ENCODE measurements around the gene HAUS8. TPM values are rescaled to one million over a fixed set of nuclear protein-coding genes. Genes with fewer than 3 reads are reported as not detected.

Gene HAUS8
- total and polyA plus RNA-seq, 9 of the 15 experiments (the other 6 are each of a cell fraction or from before 2014, with no cell fraction given): 20.5 to 53.2 (median 36.0) TPM

DNA sequence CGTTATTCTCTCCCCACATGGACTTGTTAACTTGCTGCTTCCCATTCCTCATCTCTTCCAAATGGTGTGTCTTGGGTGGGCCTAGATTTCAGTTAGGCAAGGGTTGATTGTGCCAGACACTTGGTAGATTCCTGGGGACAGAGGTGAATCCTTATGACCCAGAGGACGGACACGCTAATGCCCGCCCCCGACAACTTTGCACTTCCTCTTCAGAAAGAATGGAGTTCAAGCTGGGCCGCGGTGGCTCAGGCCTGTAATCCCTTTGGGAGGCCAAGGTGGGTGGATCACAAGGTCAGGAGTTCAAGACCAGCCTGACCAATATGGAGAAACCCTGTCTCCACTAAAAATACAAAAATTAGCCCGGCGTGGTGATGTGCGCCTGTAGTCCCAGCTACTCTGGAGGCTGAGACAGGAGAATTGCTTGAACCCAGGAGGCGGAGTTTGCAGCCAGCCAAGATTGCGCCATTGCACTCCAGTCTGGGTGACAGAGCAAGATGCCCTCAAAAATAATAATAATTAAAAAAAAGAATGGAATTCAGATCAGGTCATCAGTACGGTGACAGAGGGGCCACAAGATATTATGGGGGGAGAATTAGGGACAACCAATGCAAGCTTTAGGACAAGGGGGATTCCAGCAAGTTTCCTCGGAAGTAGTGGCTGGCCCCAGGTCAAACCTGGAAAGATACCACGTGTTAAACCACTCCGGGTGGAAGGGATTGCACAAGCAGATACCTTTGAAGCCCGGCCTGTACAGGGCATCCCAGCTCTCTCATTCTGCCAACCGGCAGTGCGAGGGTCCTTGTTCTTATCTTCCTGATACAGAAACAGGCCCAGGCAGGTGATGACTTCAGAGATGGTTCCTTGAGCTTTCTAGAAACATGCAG, 3.0 kb upstream of the HAUS8 start (continued):
- TF ChIP-seq, protein P1, sequence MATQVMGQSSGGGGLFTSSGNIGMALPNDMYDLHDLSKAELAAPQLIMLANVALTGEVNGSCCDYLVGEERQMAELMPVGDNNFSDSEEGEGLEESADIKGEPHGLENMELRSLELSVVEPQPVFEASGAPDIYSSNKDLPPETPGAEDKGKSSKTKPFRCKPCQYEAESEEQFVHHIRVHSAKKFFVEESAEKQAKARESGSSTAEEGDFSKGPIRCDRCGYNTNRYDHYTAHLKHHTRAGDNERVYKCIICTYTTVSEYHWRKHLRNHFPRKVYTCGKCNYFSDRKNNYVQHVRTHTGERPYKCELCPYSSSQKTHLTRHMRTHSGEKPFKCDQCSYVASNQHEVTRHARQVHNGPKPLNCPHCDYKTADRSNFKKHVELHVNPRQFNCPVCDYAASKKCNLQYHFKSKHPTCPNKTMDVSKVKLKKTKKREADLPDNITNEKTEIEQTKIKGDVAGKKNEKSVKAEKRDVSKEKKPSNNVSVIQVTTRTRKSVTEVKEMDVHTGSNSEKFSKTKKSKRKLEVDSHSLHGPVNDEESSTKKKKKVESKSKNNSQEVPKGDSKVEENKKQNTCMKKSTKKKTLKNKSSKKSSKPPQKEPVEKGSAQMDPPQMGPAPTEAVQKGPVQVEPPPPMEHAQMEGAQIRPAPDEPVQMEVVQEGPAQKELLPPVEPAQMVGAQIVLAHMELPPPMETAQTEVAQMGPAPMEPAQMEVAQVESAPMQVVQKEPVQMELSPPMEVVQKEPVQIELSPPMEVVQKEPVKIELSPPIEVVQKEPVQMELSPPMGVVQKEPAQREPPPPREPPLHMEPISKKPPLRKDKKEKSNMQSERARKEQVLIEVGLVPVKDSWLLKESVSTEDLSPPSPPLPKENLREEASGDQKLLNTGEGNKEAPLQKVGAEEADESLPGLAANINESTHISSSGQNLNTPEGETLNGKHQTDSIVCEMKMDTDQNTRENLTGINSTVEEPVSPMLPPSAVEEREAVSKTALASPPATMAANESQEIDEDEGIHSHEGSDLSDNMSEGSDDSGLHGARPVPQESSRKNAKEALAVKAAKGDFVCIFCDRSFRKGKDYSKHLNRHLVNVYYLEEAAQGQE (IDR thresholded peaks at IDR 0.05; ENCODE audit: borderline replicate concordance): no peak
- TF ChIP-seq, protein P1 (CRISPR knock-in tag; IDR thresholded peaks at IDR 0.05; ENCODE audit: low read depth): no peak
- TF ChIP-seq CEBPG (CRISPR knock-in tag; IDR thresholded peaks at IDR 0.05): peak; percentile 65; the same call in 1 of the 2 replicates
- TF ChIP-seq CEBPG (tag; conservative IDR thresholded peaks at IDR 0.05 in 1 of 2, IDR thresholded peaks at IDR 0.05 in 1 of 2): peak in 1 of 2 experiments; percentile 34; a peak in 1 of 4 replicates
- TF ChIP-seq TBP (optimal IDR thresholded peaks at IDR 0.05; ENCODE audit: low read depth, low read length): peak; percentile 75
- no peak for TF ChIP-seq ZNF699 (CRISPR knock-in tag; IDR thresholded peaks at IDR 0.05; ENCODE audit: insufficient replicate concordance)
- peak; percentile 27; the same call in 1 of the 2 replicates for TF ChIP-seq EGR1 (conservative IDR thresholded peaks at IDR 0.05)
- TF ChIP-seq, protein P2, sequence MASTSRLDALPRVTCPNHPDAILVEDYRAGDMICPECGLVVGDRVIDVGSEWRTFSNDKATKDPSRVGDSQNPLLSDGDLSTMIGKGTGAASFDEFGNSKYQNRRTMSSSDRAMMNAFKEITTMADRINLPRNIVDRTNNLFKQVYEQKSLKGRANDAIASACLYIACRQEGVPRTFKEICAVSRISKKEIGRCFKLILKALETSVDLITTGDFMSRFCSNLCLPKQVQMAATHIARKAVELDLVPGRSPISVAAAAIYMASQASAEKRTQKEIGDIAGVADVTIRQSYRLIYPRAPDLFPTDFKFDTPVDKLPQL (IDR thresholded peaks at IDR 0.05; ENCODE audit: extremely low read depth, insufficient read length): no peak
- no peak for TF ChIP-seq FOXM1 (IDR thresholded peaks at IDR 0.05; ENCODE audit: low read depth)
- TF ChIP-seq FOXM1 (CRISPR knock-in tag; IDR thresholded peaks at IDR 0.05; ENCODE audit: low read depth): no peak
- no peak for TF ChIP-seq TAL1 (IDR thresholded peaks at IDR 0.05)
- peak; percentile 21 for TF ChIP-seq POLR3A (IDR thresholded peaks at IDR 0.05; ENCODE audit: borderline replicate concordance, extremely low read depth, insufficient read depth, insufficient read length)
- peak; percentile 91 for TF ChIP-seq SPI1 (IDR thresholded peaks at IDR 0.05; ENCODE audit: borderline replicate concordance, low read depth, low read length)
- no peak for TF ChIP-seq TCF7 (IDR thresholded peaks at IDR 0.05; ENCODE audit: borderline replicate concordance)
